D341Med (cell line): ENCODE results near the gene LAMB1.
"Not testable (repeated sequence)": the region's sequence is repeated elsewhere in the genome, so short reads cannot be mapped to it uniquely, and the experiment has no call there.

Experiments
- DNase-seq: peaks from one replicate; pipeline ENCODE4 v3.0.0; 2012; ENCODE audit warnings: low spot score

LAMB1 gene

GRCh38 chr7:107917763-107918651, 85.0 kb downstream of the LAMB1 start:
- no peak for DNase-seq

GRCh38 chr7:107915541-107915940, 87.4 kb downstream of the LAMB1 start:
- DNase-seq, result no peak

GRCh38 chr7:107914831-107915230, 88.1 kb downstream of the LAMB1 start:
- DNase-seq, result no peak

- no peak for DNase-seq
Measured at GRCh38 chr7:107913851-107914250, 89.1 kb downstream of the LAMB1 start.

GRCh38 chr7:107911981-107912380, 91.0 kb downstream of the LAMB1 start:
- DNase-seq, result no peak

- no peak for DNase-seq
Measured at GRCh38 chr7:107909445-107909844, 93.5 kb downstream of the LAMB1 start.

GRCh38 chr7:107907790-107908189, 95.2 kb downstream of the LAMB1 start:
- DNase-seq, result no peak

- no peak for DNase-seq
Measured at GRCh38 chr7:107902381-107902780, 100.6 kb downstream of the LAMB1 start.

GRCh38 chr7:107900496-107901015, 102.4 kb downstream of the LAMB1 start:
- DNase-seq, result no peak

GRCh38 chr7:107898997-107899594, 103.9 kb downstream of the LAMB1 start:
- DNase-seq, result no peak

GRCh38 chr7:107892367-107892741, 110.6 kb downstream of the LAMB1 start:
- DNase-seq, result not testable (repeated sequence)

GRCh38 chr7:107891636-107892366, 111.2 kb downstream of the LAMB1 start:
- peak; percentile 34 for DNase-seq

- DNase-seq, result peak; percentile 97
Measured at GRCh38 chr7:107890962-107891635, 111.9 kb downstream of the LAMB1 start, which contains the start of gene DLD. Gene DLD, plus strand, starts transcription at chr7:107891183. Its CDS starts 68 bp downstream, at chr7:107891251.

GRCh38 chr7:107890493-107890961, 112.4 kb downstream of the LAMB1 start:
- DNase-seq, result peak; percentile 33

- no peak for DNase-seq
Measured at GRCh38 chr7:107889992-107890391, 113.0 kb downstream of the LAMB1 start.

- DNase-seq, result not testable (repeated sequence)
Measured at GRCh38 chr7:107887827-107888226, 115.1 kb downstream of the LAMB1 start.

- no peak for DNase-seq
Measured at GRCh38 chr7:107884066-107884818, 118.7 kb downstream of the LAMB1 start.

- DNase-seq, result peak; percentile 67
Measured at GRCh38 chr7:107882766-107883165, 120.2 kb downstream of the LAMB1 start.

- DNase-seq, result peak; percentile 42
Measured at GRCh38 chr7:107879400-107880035, 123.4 kb downstream of the LAMB1 start.

GRCh38 chr7:107878636-107879035, 124.3 kb downstream of the LAMB1 start:
- no peak for DNase-seq
